ENCODE data around the gene TTC3. TPM values are rescaled to one million over a fixed set of nuclear protein-coding genes. Genes with fewer than 3 reads are reported as not detected.

The TTC3 gene
- total and polyA plus RNA-seq, 9 of the 15 experiments (the other 6 are each of a cell fraction or from before 2014, with no cell fraction given), result 17.5 to 92.0 (median 59.5) TPM

- H3K9me3 ChIP-seq (replicated peaks; ENCODE audit: control insufficient read depth, insufficient read depth, low read depth, low read length), result no peaks in the 10 kb centered on the region
- intact Hi-C loops (cut with micrococcal nuclease), result no loop called here
- H3K36me3 ChIP-seq (ENCODE audit: control insufficient read depth, insufficient read depth, low read length), result peaks cover 91% of the 10 kb centered on the region
- TF ChIP-seq ILF3 (IDR thresholded peaks at IDR 0.05; ENCODE audit: borderline replicate concordance) (no peak), ZBTB5 (IDR thresholded peaks at IDR 0.05) (no peak), POLR2G (IDR thresholded peaks at IDR 0.05; ENCODE audit: low read depth, low read length) (peak; percentile 51)
- ATAC-seq (no peak), FAIRE-seq (no peak), DNase-seq (ENCODE audit: extremely low read depth in 1 of 4, low spot score in 3 of 4) (no peak)
- peaks cover 0 to 11% of the 10 kb centered on the region in 2 experiments; a peak in 1 of 5 replicates for H3K4me1 ChIP-seq (replicated peaks in 1 of 2; ENCODE audit: control insufficient read depth in 2 of 2, insufficient read depth in 2 of 2, low read length in 2 of 2)
- H3K27ac ChIP-seq (ENCODE audit: extremely low read depth, low read depth, low read length), result no peak overlapping the region
- H3K79me2 ChIP-seq (ENCODE audit: control insufficient read depth, insufficient read depth, low read length), result no peaks in the 10 kb centered on the region
- 90% methylated on average over 13 of the region's 16 CpGs for WGBS (ENCODE audit: insufficient coverage, low coverage, missing lambda C conversion rate)
- in situ Hi-C loops (cut with MboI), result no loop called here
- H3K4me2 ChIP-seq (ENCODE audit: insufficient read depth, low read length), result no peak overlapping the region
- H2AFZ ChIP-seq (ENCODE audit: low read depth, low read length), result no peak overlapping the region
- H3K27me3 ChIP-seq (ENCODE audit: control insufficient read depth in 2 of 2, insufficient read depth in 2 of 2, low read length in 2 of 2), result no peaks in the 10 kb centered on the region
- ChIA-PET POLR2A (interaction anchor here (0.8 to 1.1 kb wide), 3 partner anchors 12 to 76 kb away, joined by 3 to 4 read pairs (median 4); no protein-coding TSS in a partner anchor), CTCF (ENCODE audit: low intra/inter-chr PET ratio) (no interaction called here)
- H3K9ac ChIP-seq (ENCODE audit: insufficient read depth in 1 of 2, low read depth in 2 of 2, low read length in 2 of 2), result peak overlapping the region in 1 of 2 experiments; percentile 15; a peak in 1 of 4 replicates
- H3K4me3 ChIP-seq, result no peak overlapping the region
- BruUV-seq (replicated peaks), result no TSS peak
- no peaks in the 10 kb centered on the region for H3K9me1 ChIP-seq (ENCODE audit: control insufficient read depth, insufficient read depth, low read length)
- no peaks in the 10 kb centered on the region for H4K20me1 ChIP-seq (replicated peaks; ENCODE audit: control insufficient read depth, insufficient read depth, low read length)
Observed at GRCh38 chr21:37231671-37232070, 158.6 kb downstream of the TTC3 start.
